K562 (cell line): ENCODE measurements around the gene FAM240A.

ENCODE experiments used
- ELK1 ChIP-seq: sonication (generic); formaldehyde crosslinking; IDR thresholded peaks from 2 replicates; pipeline ENCODE4 v1.8.1; 2022; ENCODE audit warnings: missing genetic modification reagents
- ESRRB ChIP-seq: fragments of 250-450 bp; sonication (Bioruptor Pico); IDR thresholded peaks from 2 replicates; pipeline ENCODE4 v1.5.0; 2020; ENCODE audit warnings: mild to moderate bottlenecking, moderate library complexity, borderline replicate concordance
- EZH2 ChIP-seq: IDR thresholded peaks from 2 replicates; pipeline ENCODE4 v1.6.1; 2012; ENCODE audit warnings: low read depth, mild to moderate bottlenecking, inconsistent platforms, low read length, borderline replicate concordance
- FOS ChIP-seq: IDR thresholded peaks from 3 replicates; pipeline ENCODE4 v1.6.1; 2011; ENCODE audit not compliant: insufficient read length; ENCODE audit errors: extremely low read depth
- MYC ChIP-seq, 2 experiments: fragments of 250-450 bp in 1 of 2; sonication (Bioruptor Pico) in 1 of 2; IDR thresholded peaks; 2 replicates each; pipeline versions ENCODE4 v1.5.1 to v1.6.1; 2012 to 2021; ENCODE audit warnings: low read depth in 2 of 2, borderline replicate concordance in 1 of 2, improper control_type of control experiment in 1 of 2, low read length in 1 of 2, mild to moderate bottlenecking in 1 of 2, moderate library complexity in 1 of 2
- PHB2 ChIP-seq: fragments of 450-650 bp; IDR thresholded peaks from 2 replicates; pipeline ENCODE4 v1.6.1; 2017; ENCODE audit warnings: low read depth
- POLR2A ChIP-seq: fragments of 450-650 bp; conservative IDR thresholded peaks from 2 replicates; pipeline ENCODE4 v1.6.1; 2016
- ZNF57 ChIP-seq: fragments of 450-650 bp; formaldehyde crosslinking; IDR thresholded peaks from 2 replicates; pipeline ENCODE4 v1.4.0; 2020; ENCODE audit warnings: mild to moderate bottlenecking, moderate library complexity

- TF ChIP-seq EZH2 (no peak), ELK1 (CRISPR knock-in tag) (no peak), MYC (IDR thresholded peaks at IDR 0.05; ENCODE audit: low read depth, low read length) (peak; percentile 84), MYC (CRISPR knock-in tag; IDR thresholded peaks at IDR 0.05; ENCODE audit: borderline replicate concordance, low read depth) (no peak), FOS (no peak), ESRRB (CRISPR knock-in tag) (no peak), PHB2 (0 out of 2 replicates have a peak, but pooled peaks have one; percentile 30), POLR2A (no peak), ZNF57 (CRISPR knock-in tag) (no peak)
These were observed 17.5 kb downstream of the FAM240A start for GRCh38 chr3:46629551-46630517.
